GM10266 (cell line): Measurements from ENCODE around the gene AGAP1.

Experiments
- DNase-seq: peaks from one replicate; pipeline ENCODE4 v3.0.0; 2012; ENCODE audit errors: extremely low spot score
- CTCF ChIP-seq: IDR thresholded peaks from 2 replicates; pipeline ENCODE4 v1.5.1; 2012; ENCODE audit warnings: mild to moderate bottlenecking, low read depth; ENCODE audit not compliant: control insufficient read depth, insufficient read depth; ENCODE audit errors: missing control alignments

Gene AGAP1

DNA sequence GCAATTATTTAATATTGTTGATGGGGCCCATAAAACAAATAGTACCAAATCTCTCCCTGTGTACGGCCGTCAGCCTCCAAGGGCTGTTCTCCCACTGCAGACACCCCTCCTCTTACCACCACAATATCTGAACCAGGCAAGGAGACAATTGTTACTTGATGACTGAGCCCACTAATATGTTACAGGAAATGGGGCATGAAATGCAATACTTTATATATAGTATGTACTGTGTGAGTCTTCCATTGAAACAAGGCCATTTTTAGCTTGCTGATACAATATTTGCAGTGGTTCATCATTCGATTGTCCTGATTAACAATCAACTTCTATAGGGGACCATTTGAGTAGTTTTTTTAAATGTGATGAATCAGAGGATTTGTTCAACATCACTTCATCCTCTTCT lies 367.0 kb downstream of the AGAP1 start:
- DNase-seq = no peak
- TF ChIP-seq CTCF = no peak

DNA sequence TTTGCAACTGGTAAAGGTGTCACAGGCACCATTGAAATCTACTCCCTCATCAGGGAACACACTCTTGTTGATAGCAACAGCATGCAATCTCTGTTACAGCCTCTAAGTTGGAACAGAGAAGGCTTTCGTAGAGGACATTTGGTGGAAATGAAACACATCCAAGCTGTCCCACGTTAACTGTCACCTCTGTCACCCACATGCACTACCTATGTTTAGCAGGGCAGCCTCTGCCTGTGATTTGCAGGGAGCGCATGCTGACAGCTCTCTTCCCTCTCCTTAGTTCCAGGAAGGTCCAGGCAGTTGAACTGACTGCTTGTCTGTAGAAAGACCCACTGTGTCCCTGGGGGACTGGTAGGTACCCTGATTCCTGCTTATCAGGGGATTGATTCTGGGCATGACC lies 367.5 kb downstream of the AGAP1 start:
- no peak for DNase-seq
- TF ChIP-seq CTCF = no peak

- no peak for DNase-seq
- TF ChIP-seq CTCF = no peak
Measured at GRCh38 chr2:235863414-235863813, 369.6 kb downstream of the AGAP1 start.

- no peak for TF ChIP-seq CTCF
Measured at GRCh38 chr2:235864302-235864701, 370.5 kb downstream of the AGAP1 start.

GRCh38 chr2:235864733-235865515 lies 371.1 kb downstream of the AGAP1 start:
- no peak for TF ChIP-seq CTCF
- no peak for DNase-seq

More at GRCh38 chr2:235864302-235864701, 370.5 kb downstream of the AGAP1 start:
- no peak for DNase-seq

GRCh38 chr2:235866373-235866772 lies 372.5 kb downstream of the AGAP1 start:
- DNase-seq = no peak
- no peak for TF ChIP-seq CTCF

DNA sequence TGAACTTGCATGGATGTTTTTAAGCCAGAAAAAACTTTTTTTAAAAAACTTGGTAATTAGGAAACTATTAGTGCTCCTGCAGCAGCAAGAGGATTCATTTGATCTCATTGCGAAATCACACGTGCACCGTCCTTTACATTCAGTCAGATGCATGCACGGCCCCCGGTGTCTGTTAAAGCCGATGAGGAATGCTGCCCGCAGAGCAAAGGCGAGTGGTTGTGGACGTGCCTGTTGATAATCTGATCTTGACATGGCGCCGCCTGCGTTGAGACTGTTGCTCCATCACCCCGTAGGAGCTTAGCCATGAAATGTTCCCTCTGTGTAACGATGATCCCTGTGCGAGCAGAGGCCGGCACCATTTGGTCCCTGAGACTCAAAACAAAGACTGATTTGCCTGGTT lies 374.4 kb downstream of the AGAP1 start:
- TF ChIP-seq CTCF = no peak

More for the DNA sequence above, 374.4 kb downstream of the AGAP1 start:
- DNase-seq = no peak
